AG10803 (cell line): ENCODE data around the gene TAF8.

ENCODE experiments used
- DNase-seq: peaks from one replicate; pipeline ENCODE4 v3.0.0; 2010; ENCODE audit warnings: low read depth
- H3K4me3 ChIP-seq: 2 replicates; pipeline ENCODE4 v1.5.1; 2011; ENCODE audit warnings: mild to moderate bottlenecking, low read length, control low read depth
- CTCF ChIP-seq: conservative IDR thresholded peaks from 2 replicates; pipeline ENCODE4 v1.5.1; 2011; ENCODE audit warnings: mild to moderate bottlenecking, low read length, control low read depth, inconsistent platforms

Gene TAF8

GRCh38 chr6:42101186-42101657 lies 50.9 kb downstream of the TAF8 start:
- TF ChIP-seq CTCF = no peak
- H3K4me3 ChIP-seq = no peak overlapping the region
- peak; percentile 43 for DNase-seq

- no peak overlapping the region for H3K4me3 ChIP-seq
- no peak for DNase-seq
- no peak for TF ChIP-seq CTCF
Measured at GRCh38 chr6:42103216-42103615, 52.9 kb downstream of the TAF8 start.

- no peak for DNase-seq
- H3K4me3 ChIP-seq = no peak overlapping the region
Measured at GRCh38 chr6:42103753-42104094, 53.4 kb downstream of the TAF8 start.

GRCh38 chr6:42104095-42104803 lies 53.9 kb downstream of the TAF8 start:
- H3K4me3 ChIP-seq = no peak overlapping the region
- TF ChIP-seq CTCF = peak; percentile 57
- peak; percentile 37 for DNase-seq

More at GRCh38 chr6:42103753-42104094, 53.4 kb downstream of the TAF8 start:
- no peak for TF ChIP-seq CTCF

GRCh38 chr6:42104804-42105125 lies 54.4 kb downstream of the TAF8 start:
- no peak for TF ChIP-seq CTCF
- no peak overlapping the region for H3K4me3 ChIP-seq
- DNase-seq = no peak

GRCh38 chr6:42105156-42105648 lies 54.9 kb downstream of the TAF8 start:
- DNase-seq = no peak
- TF ChIP-seq CTCF = no peak
- no peak overlapping the region for H3K4me3 ChIP-seq

- DNase-seq = no peak
- TF ChIP-seq CTCF = no peak
- H3K4me3 ChIP-seq = no peak overlapping the region
Measured at GRCh38 chr6:42105709-42106108, 55.4 kb downstream of the TAF8 start.
